HepG2 (cell line): Measurements from ENCODE around the gene NAPEPLD. TPM values are rescaled to one million over a fixed set of nuclear protein-coding genes. Genes with fewer than 3 reads are reported as not detected.

ENCODE experiments used
- ARID5B ChIP-seq: IDR thresholded peaks from 2 replicates; pipeline ENCODE4 v1.4.0; 2020; ENCODE audit warnings: mild to moderate bottlenecking, missing genetic modification reagents
- ATF7-NPFF ChIP-seq: sonication (generic); formaldehyde crosslinking; IDR thresholded peaks from 2 replicates; pipeline ENCODE4 v1.8.1; 2023; ENCODE audit warnings: mild to moderate bottlenecking, low read depth, missing genetic modification reagents, moderate library complexity
- CCDC6 ChIP-seq: sonication (generic); formaldehyde crosslinking; IDR thresholded peaks from 2 replicates; pipeline ENCODE4 v1.8.1; 2022; ENCODE audit warnings: mild to moderate bottlenecking, missing genetic modification reagents, moderate library complexity
- E2F5 ChIP-seq: sonication (generic); formaldehyde crosslinking; conservative IDR thresholded peaks from 2 replicates; pipeline ENCODE4 v1.4.0; 2020; ENCODE audit warnings: missing genetic modification reagents
- EHMT2 ChIP-seq: fragments of 200-600 bp; sonication (generic); IDR thresholded peaks from 2 replicates; pipeline ENCODE4 v1.7.0; 2017; ENCODE audit warnings: antibody characterized with exemption, low read depth, low read length, borderline replicate concordance
- ELF1 ChIP-seq: sonication (generic); formaldehyde crosslinking; IDR thresholded peaks from 2 replicates; pipeline ENCODE4 v1.4.0; 2020; ENCODE audit warnings: missing genetic modification reagents
- ELK4 ChIP-seq: sonication (generic); formaldehyde crosslinking; IDR thresholded peaks from 2 replicates; pipeline ENCODE4 v1.9.0; 2021; ENCODE audit warnings: missing genetic modification reagents, borderline replicate concordance
- GZF1 ChIP-seq: sonication (generic); formaldehyde crosslinking; IDR thresholded peaks from 2 replicates; pipeline ENCODE4 v1.5.1; 2020; ENCODE audit warnings: mild to moderate bottlenecking, missing genetic modification reagents
- ISX ChIP-seq: sonication (generic); formaldehyde crosslinking; conservative IDR thresholded peaks from 2 replicates; pipeline ENCODE4 v1.5.0; 2020; ENCODE audit warnings: missing genetic modification reagents
- KDM3A ChIP-seq: IDR thresholded peaks from 2 replicates; pipeline ENCODE4 v1.6.1; 2018; ENCODE audit warnings: low read depth, missing compliant biosample characterization
- MXI1 ChIP-seq: IDR thresholded peaks from 3 replicates; pipeline ENCODE4 v1.6.1; 2012; ENCODE audit warnings: low read depth, low read length, inconsistent platforms, borderline replicate concordance
- PHF21A ChIP-seq: sonication (generic); formaldehyde crosslinking; IDR thresholded peaks from 2 replicates; pipeline ENCODE4 v1.5.0; 2020; ENCODE audit warnings: mild to moderate bottlenecking, missing genetic modification reagents
- POGZ ChIP-seq: sonication (generic); formaldehyde crosslinking; IDR thresholded peaks from 2 replicates; pipeline ENCODE4 v1.4.0; 2020; ENCODE audit warnings: mild to moderate bottlenecking, missing genetic modification reagents
- PPARG ChIP-seq: conservative IDR thresholded peaks from 2 replicates; pipeline ENCODE4 v1.6.1; 2016; ENCODE audit warnings: missing biosample characterization, missing genetic modification reagents
- RXRA ChIP-seq: sonication (generic); formaldehyde crosslinking; IDR thresholded peaks from 2 replicates; pipeline ENCODE4 v1.5.1; 2020; ENCODE audit warnings: missing genetic modification reagents
- SMYD3 ChIP-seq: sonication (generic); formaldehyde crosslinking; IDR thresholded peaks from 2 replicates; pipeline ENCODE4 v1.8.1; 2023; ENCODE audit warnings: mild to moderate bottlenecking, missing genetic modification reagents
- STAG1 ChIP-seq: sonication (generic); formaldehyde crosslinking; IDR thresholded peaks from 2 replicates; pipeline ENCODE4 v1.4.0; 2020; ENCODE audit warnings: missing genetic modification reagents
- TEAD3 ChIP-seq: optimal IDR thresholded peaks from 2 replicates; pipeline ENCODE3; 2016; ENCODE audit warnings: borderline replicate concordance
- YEATS4 ChIP-seq: sonication (generic); formaldehyde crosslinking; IDR thresholded peaks from 2 replicates; pipeline ENCODE4 v1.4.0; 2020; ENCODE audit warnings: missing genetic modification reagents, borderline replicate concordance
- ZNF34 ChIP-seq: sonication (generic); formaldehyde crosslinking; IDR thresholded peaks from 2 replicates; pipeline ENCODE4 v1.4.0; 2020; ENCODE audit warnings: mild to moderate bottlenecking, missing genetic modification reagents, borderline replicate concordance
- ZNF446 ChIP-seq: sonication (generic); formaldehyde crosslinking; IDR thresholded peaks from 2 replicates; pipeline ENCODE4 v1.5.0; 2020; ENCODE audit warnings: mild to moderate bottlenecking, missing genetic modification reagents
- ZNF510 ChIP-seq: sonication (generic); formaldehyde crosslinking; IDR thresholded peaks from 2 replicates; pipeline ENCODE4 v1.4.0; 2020; ENCODE audit warnings: low read depth, mild to moderate bottlenecking, missing genetic modification reagents
- ZNF839 ChIP-seq: sonication (generic); formaldehyde crosslinking; IDR thresholded peaks from 2 replicates; pipeline ENCODE4 v1.4.0; 2020; ENCODE audit warnings: missing genetic modification reagents, mild to moderate bottlenecking, borderline replicate concordance
- polyA plus RNA-seq, 8 experiments: library from polyadenylated mRNA; depleted of rRNA in 3 of 8; stranded (reverse) in 7 of 8; unstranded in 1 of 8; fragments of >200 nt; fragmentation: Illumina TruSeq in 4 of 8; extraction: Trizol in 4 of 8; gene quantifications; 2 replicates each; pipeline versions ENCODE4 v1.2.1 to v1.2.3, GENCODE V29; 2011 to 2016; ENCODE audit warnings: low read depth in 4 of 8, missing spikeins in 1 of 8, mixed read lengths in 1 of 8; ENCODE audit not compliant: insufficient read depth in 1 of 8
- total RNA-seq, 5 experiments: library from RNA; depleted of rRNA; stranded (reverse); fragments of >200 nt; fragmentation: Illumina TruSeq; extraction: Trizol; gene quantifications; 2 replicates each; pipeline ENCODE4 v1.2.3, GENCODE V29; 2016; ENCODE audit warnings: low read depth in 1 of 5

The NAPEPLD gene
- total and polyA plus RNA-seq, 2 of the 13 experiments (the other 11 are each of a cell fraction or from before 2014, with no cell fraction given), result 3.4 to 5.6 TPM

- TF ChIP-seq ZNF839 (CRISPR knock-in tag) (peak; percentile 53; the same call in 1 of the 2 replicates), CCDC6 (no peak), PPARG (CRISPR knock-in tag) (no peak; the same call in 1 of the 2 replicates), RXRA (CRISPR knock-in tag) (peak; percentile 29; the same call in 1 of the 2 replicates), TEAD3 (CRISPR knock-in tag) (no peak), ARID5B (CRISPR knock-in tag) (peak; percentile 20; the same call in 1 of the 2 replicates), E2F5 (CRISPR knock-in tag) (no peak; the same call in 1 of the 2 replicates), PHF21A (CRISPR knock-in tag) (peak; percentile 55), ATF7-NPFF (CRISPR knock-in tag) (0 out of 2 replicates have a peak, but pooled peaks have one; percentile 3), ELF1 (0 out of 2 replicates have a peak, but pooled peaks have one; percentile 57), SMYD3 (CRISPR knock-in tag) (no peak), EHMT2 (no peak; the same call in none of the 2 replicates), ELK4 (CRISPR knock-in tag) (no peak), KDM3A (CRISPR knock-in tag) (no peak; the same call in 1 of the 2 replicates), ISX (CRISPR knock-in tag) (0 out of 2 replicates have a peak, but pooled peaks have one; percentile 83), ZNF34 (CRISPR knock-in tag) (no peak), GZF1 (CRISPR knock-in tag) (0 out of 2 replicates have a peak, but pooled peaks have one; percentile 7), MXI1 (0 out of 3 replicates have a peak, but pooled peaks have one; percentile 18), ZNF446 (CRISPR knock-in tag) (no peak), YEATS4 (peak; percentile 94), STAG1 (no peak), ZNF510 (no peak), POGZ (CRISPR knock-in tag) (peak; percentile 97)
Observed at GRCh38 chr7:103148994-103149807, at the start of gene NAPEPLD (continued).
